HG02840 (cell line): Measurements from ENCODE around the gene KRTAP9-7.
"Not testable (repeated sequence)": the region's sequence is repeated elsewhere in the genome, so short reads cannot be mapped to it uniquely, and the experiment has no call there.

Source experiments
- ATAC-seq: cut with Tn5 transposase; IDR thresholded peaks from one replicate; pipeline ENCODE4 v1.9.1; 2021; ENCODE audit warnings: mild to moderate bottlenecking, moderate library complexity, moderate number of reproducible peaks; ENCODE audit not compliant: unreplicated experiment, low FRiP score

Gene KRTAP9-7

GRCh38 chr17:41275648-41276190, at the start of gene KRTAP9-7:
TSS of gene KRTAP9-7 (plus strand) at chr17:41275698. CDS start at chr17:41275698, 0 bp downstream.
- not testable (repeated sequence) for ATAC-seq

- ATAC-seq: no peak
Measured at GRCh38 chr17:41226051-41226450, 49.4 kb upstream of the KRTAP9-7 start.

GRCh38 chr17:41226598-41227095, 48.9 kb upstream of the KRTAP9-7 start, which contains the start of gene KRTAP9-2:
TSS of gene KRTAP9-2 (plus strand) at chr17:41226648. CDS start at chr17:41226655, 7 bp downstream.
- ATAC-seq: not testable (repeated sequence)

GRCh38 chr17:41230094-41230493, 45.4 kb upstream of the KRTAP9-7 start:
- ATAC-seq: no peak

GRCh38 chr17:41231731-41232130, 43.8 kb upstream of the KRTAP9-7 start:
- no peak for ATAC-seq

GRCh38 chr17:41232399-41233105, 42.9 kb upstream of the KRTAP9-7 start, which contains the start of gene KRTAP9-3:
TSS of gene KRTAP9-3 (plus strand) at chr17:41232449. CDS start at chr17:41232502, 53 bp downstream.
- ATAC-seq: not testable (repeated sequence)

- not testable (repeated sequence) for ATAC-seq
Measured at GRCh38 chr17:41237116-41237515, 38.4 kb upstream of the KRTAP9-7 start.

- ATAC-seq: not testable (repeated sequence)
Measured at GRCh38 chr17:41237949-41238437, 37.5 kb upstream of the KRTAP9-7 start, which contains the start of gene KRTAP9-8. TSS of gene KRTAP9-8 (plus strand) at chr17:41237999. CDS start at chr17:41238052, 53 bp downstream.

- ATAC-seq: not testable (repeated sequence)
Measured at GRCh38 chr17:41246995-41247787, 28.3 kb upstream of the KRTAP9-7 start.

GRCh38 chr17:41249637-41250240, 25.8 kb upstream of the KRTAP9-7 start, which contains the start of gene KRTAP9-4:
TSS of gene KRTAP9-4 (plus strand) at chr17:41249687. CDS start at chr17:41249721, 34 bp downstream.
- ATAC-seq: not testable (repeated sequence)

- no peak for ATAC-seq
Measured at GRCh38 chr17:41251261-41251660, 24.2 kb upstream of the KRTAP9-7 start.

- ATAC-seq: no peak
Measured at GRCh38 chr17:41254861-41255260, 20.6 kb upstream of the KRTAP9-7 start.

GRCh38 chr17:41255381-41256290, 19.9 kb upstream of the KRTAP9-7 start, which contains the start of gene KRTAP9-9:
TSS of gene KRTAP9-9 (plus strand) at chr17:41255384.
- not testable (repeated sequence) for ATAC-seq

GRCh38 chr17:41256291-41256685, 19.2 kb upstream of the KRTAP9-7 start:
- no peak for ATAC-seq

- ATAC-seq: no peak
Measured at GRCh38 chr17:41258406-41258805, 17.1 kb upstream of the KRTAP9-7 start.

- ATAC-seq: no peak
Measured at GRCh38 chr17:41263212-41263611, 12.3 kb upstream of the KRTAP9-7 start.

GRCh38 chr17:41264599-41264998, 10.9 kb upstream of the KRTAP9-7 start:
- ATAC-seq: no peak

- ATAC-seq: no peak
Measured at GRCh38 chr17:41265078-41265477, 10.4 kb upstream of the KRTAP9-7 start, which contains the start of gene KRTAP9-6. TSS of gene KRTAP9-6 (plus strand) at chr17:41265378. CDS start at chr17:41265378, 0 bp downstream.

- no peak for ATAC-seq
Measured at GRCh38 chr17:41267711-41268110, 7.8 kb upstream of the KRTAP9-7 start.
